ENCODE results near the gene ALLC. TPM values are rescaled to one million over a fixed set of nuclear protein-coding genes. Genes with fewer than 3 reads are reported as not detected.

ALLC gene
- total RNA-seq, 1 experiment from 2014 or later, result not detected

- Histone ChIP-seq H3K36me3 (ENCODE audit: low read depth, low read length) (no peaks in the 10 kb centered on the region), H3K4me2 (ENCODE audit: low read length) (no peak overlapping the region), H3K27ac (ENCODE audit: low read length) (no peak overlapping the region), H3K9me2 (replicated peaks; ENCODE audit: low read length) (no peaks in the 10 kb centered on the region), H4K20me1 (ENCODE audit: low read length) (no peaks in the 10 kb centered on the region), H3F3A (ENCODE audit: low read length, unreplicated experiment) (no peaks in the 10 kb centered on the region), H3K79me2 (ENCODE audit: low read length) (no peaks in the 10 kb centered on the region), H3K4me1 (ENCODE audit: insufficient read depth, low read length) (no peaks in the 10 kb centered on the region), H2AFZ (ENCODE audit: low read length) (no peak overlapping the region), H3K4me3 (ENCODE audit: low read length) (no peak overlapping the region), H3K27me3 (ENCODE audit: low read length) (no peaks in the 10 kb centered on the region; the same call in 1 of the 2 replicates), H3K9ac (ENCODE audit: low read length) (no peak overlapping the region), H3K9me3 (ENCODE audit: low read length) (no peaks in the 10 kb centered on the region)
- intact Hi-C loops (cut with micrococcal nuclease), result no loop called here
- POLR2A ChIA-PET (ENCODE audit: unreplicated experiment), result no interaction called here
- ATAC-seq (no peak), DNase-seq (no peak)
- CTCF ChIA-PET, result no interaction called here
- TF ChIP-seq, protein P1, sequence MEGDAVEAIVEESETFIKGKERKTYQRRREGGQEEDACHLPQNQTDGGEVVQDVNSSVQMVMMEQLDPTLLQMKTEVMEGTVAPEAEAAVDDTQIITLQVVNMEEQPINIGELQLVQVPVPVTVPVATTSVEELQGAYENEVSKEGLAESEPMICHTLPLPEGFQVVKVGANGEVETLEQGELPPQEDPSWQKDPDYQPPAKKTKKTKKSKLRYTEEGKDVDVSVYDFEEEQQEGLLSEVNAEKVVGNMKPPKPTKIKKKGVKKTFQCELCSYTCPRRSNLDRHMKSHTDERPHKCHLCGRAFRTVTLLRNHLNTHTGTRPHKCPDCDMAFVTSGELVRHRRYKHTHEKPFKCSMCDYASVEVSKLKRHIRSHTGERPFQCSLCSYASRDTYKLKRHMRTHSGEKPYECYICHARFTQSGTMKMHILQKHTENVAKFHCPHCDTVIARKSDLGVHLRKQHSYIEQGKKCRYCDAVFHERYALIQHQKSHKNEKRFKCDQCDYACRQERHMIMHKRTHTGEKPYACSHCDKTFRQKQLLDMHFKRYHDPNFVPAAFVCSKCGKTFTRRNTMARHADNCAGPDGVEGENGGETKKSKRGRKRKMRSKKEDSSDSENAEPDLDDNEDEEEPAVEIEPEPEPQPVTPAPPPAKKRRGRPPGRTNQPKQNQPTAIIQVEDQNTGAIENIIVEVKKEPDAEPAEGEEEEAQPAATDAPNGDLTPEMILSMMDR (conservative IDR thresholded peaks at IDR 0.05; ENCODE audit: low read depth, low read length), result no peak
- TF ChIP-seq EZH2 (IDR thresholded peaks at IDR 0.05; ENCODE audit: low read length, unreplicated experiment), result no peak
- no peak for TF ChIP-seq EZH2phosphoT487 (IDR thresholded peaks at IDR 0.05; ENCODE audit: borderline replicate concordance, low read length)
- BruUV-seq (replicated peaks), result no TSS peak
Measured at GRCh38 chr2:3667151-3667631, 9.2 kb downstream of the ALLC start.

- no peaks in the 10 kb centered on the region for H3K79me2 ChIP-seq (ENCODE audit: low read length)
- ChIA-PET CTCF (interaction anchor here (0.6 kb wide), 1 partner anchor 176 kb away, joined by 3 read pairs; no protein-coding TSS in a partner anchor), POLR2A (ENCODE audit: unreplicated experiment) (no interaction called here)
- H3K9ac ChIP-seq (ENCODE audit: low read length), result no peak overlapping the region
- peaks cover 12% of the 10 kb centered on the region; the same call in 1 of the 2 replicates for H3K27me3 ChIP-seq (ENCODE audit: low read length)
- H3K9me3 ChIP-seq (ENCODE audit: low read length), result no peaks in the 10 kb centered on the region
- H3K9me2 ChIP-seq (replicated peaks; ENCODE audit: low read length), result no peaks in the 10 kb centered on the region
- DNase-seq (no peak), ATAC-seq (no peak)
- no peaks in the 10 kb centered on the region for H3K36me3 ChIP-seq (ENCODE audit: low read depth, low read length)
- no peak overlapping the region for H2AFZ ChIP-seq (ENCODE audit: low read length)
- no TSS peak for BruUV-seq (replicated peaks)
- no peak overlapping the region for H3K4me3 ChIP-seq (ENCODE audit: low read length)
- no peaks in the 10 kb centered on the region for H3K4me1 ChIP-seq (ENCODE audit: insufficient read depth, low read length)
- no peak overlapping the region for H3K27ac ChIP-seq (ENCODE audit: low read length)
- H4K20me1 ChIP-seq (ENCODE audit: low read length), result no peaks in the 10 kb centered on the region
- intact Hi-C loops (cut with micrococcal nuclease), result no loop called here
- no peaks in the 10 kb centered on the region for H3F3A ChIP-seq (ENCODE audit: low read length, unreplicated experiment)
- no peak overlapping the region for H3K4me2 ChIP-seq (ENCODE audit: low read length)
- TF ChIP-seq, protein P1 (conservative IDR thresholded peaks at IDR 0.05; ENCODE audit: low read depth, low read length), result no peak
Measured at GRCh38 chr2:3669656-3670055, 11.7 kb downstream of the ALLC start.

- Histone ChIP-seq H3K36me3 (ENCODE audit: low read depth, low read length) (no peaks in the 10 kb centered on the region), H3K4me1 (ENCODE audit: insufficient read depth, low read length) (no peaks in the 10 kb centered on the region), H3K9ac (ENCODE audit: low read length) (no peak overlapping the region), H3K9me3 (ENCODE audit: low read length) (no peaks in the 10 kb centered on the region), H3F3A (ENCODE audit: low read length, unreplicated experiment) (no peaks in the 10 kb centered on the region), H3K27ac (ENCODE audit: low read length) (no peak overlapping the region), H2AFZ (ENCODE audit: low read length) (no peak overlapping the region), H3K4me3 (ENCODE audit: low read length) (no peak overlapping the region), H3K4me2 (ENCODE audit: low read length) (no peak overlapping the region), H3K79me2 (ENCODE audit: low read length) (no peaks in the 10 kb centered on the region), H4K20me1 (ENCODE audit: low read length) (no peaks in the 10 kb centered on the region), H3K27me3 (ENCODE audit: low read length) (peaks cover 13% of the 10 kb centered on the region; the same call in 1 of the 2 replicates), H3K9me2 (replicated peaks; ENCODE audit: low read length) (no peaks in the 10 kb centered on the region)
- intact Hi-C loops (cut with micrococcal nuclease), result no loop called here
- ChIA-PET CTCF (interaction anchor here (0.6 kb wide), 1 partner anchor 177 kb away, joined by 3 read pairs; no protein-coding TSS in a partner anchor), POLR2A (ENCODE audit: unreplicated experiment) (no interaction called here)
- no peak for DNase-seq
- TF ChIP-seq EZH2phosphoT487 (IDR thresholded peaks at IDR 0.05; ENCODE audit: borderline replicate concordance, low read length) (no peak), EZH2 (IDR thresholded peaks at IDR 0.05; ENCODE audit: low read length, unreplicated experiment) (no peak)
- TF ChIP-seq, protein P1 (conservative IDR thresholded peaks at IDR 0.05; ENCODE audit: low read depth, low read length), result no peak
- no peak for ATAC-seq
- BruUV-seq (replicated peaks), result no TSS peak
Measured at GRCh38 chr2:3670376-3670775, 12.4 kb downstream of the ALLC start.

Measured in PC-3 (cell line).